Smooth muscle cell of the brain vasculature (primary cell): ENCODE measurements around the gene WDR53.
"Not testable (repeated sequence)": the region's sequence is repeated elsewhere in the genome, so short reads cannot be mapped to it uniquely, and the experiment has no call there.

Experiments
- DNase-seq: peaks from one replicate; pipeline ENCODE4 v3.0.0-alpha.2; 2012; ENCODE audit warnings: low read depth, low spot score

Gene WDR53

DNA sequence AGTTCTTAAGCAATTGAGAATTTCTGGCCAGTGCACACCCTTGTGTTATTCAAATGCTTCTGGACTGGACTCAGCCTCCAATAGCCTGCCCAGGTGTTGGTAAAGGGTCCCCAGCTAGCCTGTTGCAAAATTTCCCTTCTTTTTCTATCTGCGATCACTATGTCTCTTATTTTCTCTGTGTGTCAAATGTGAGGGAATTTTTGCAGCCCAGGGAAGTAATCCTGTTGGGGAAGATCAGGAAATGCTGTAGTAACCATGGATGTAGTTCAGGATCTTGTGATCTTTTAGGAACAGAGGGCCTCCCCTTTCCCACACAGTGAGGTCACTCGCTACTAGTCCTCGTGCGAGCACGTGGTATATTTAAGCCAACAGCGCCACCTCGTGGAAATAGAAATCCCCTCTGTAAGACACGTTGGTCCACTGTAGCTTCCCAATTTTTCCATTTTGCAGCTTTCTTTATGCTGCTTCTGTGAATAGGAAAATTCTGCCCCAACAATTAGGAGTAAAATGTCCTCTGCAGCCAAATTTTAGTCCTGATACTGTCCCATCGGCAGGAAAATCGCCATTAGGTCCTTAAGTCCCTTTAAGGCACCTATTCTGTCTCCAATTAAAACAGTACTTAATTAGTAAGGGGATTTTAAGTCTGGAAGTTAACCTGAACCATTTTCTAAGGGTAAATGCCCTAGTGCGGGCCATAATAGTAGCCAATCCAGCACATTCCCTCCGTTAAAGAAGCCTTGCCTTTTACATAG is 49.2 kb downstream of the WDR53 start:
- peak; percentile 32 for DNase-seq

DNA sequence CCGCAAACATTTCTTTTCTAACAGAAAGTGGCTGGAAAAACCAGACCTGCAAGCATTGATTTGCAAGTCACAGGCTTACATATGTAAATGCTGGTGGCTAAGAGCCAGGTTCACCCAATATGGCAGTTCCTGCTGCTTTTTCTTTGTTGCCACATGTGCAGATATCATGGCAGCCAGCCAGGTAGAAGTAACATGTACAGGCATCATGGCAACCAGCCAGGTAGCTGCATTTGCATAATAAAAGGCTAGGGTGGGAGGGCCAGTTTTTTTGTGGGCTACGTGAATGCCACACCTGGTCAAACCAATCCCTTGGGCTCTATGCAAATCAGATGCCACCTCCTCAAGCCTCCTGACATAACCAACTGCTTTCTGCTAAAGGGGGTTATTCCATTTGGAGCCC is 50.4 kb downstream of the WDR53 start:
- no peak for DNase-seq

DNA sequence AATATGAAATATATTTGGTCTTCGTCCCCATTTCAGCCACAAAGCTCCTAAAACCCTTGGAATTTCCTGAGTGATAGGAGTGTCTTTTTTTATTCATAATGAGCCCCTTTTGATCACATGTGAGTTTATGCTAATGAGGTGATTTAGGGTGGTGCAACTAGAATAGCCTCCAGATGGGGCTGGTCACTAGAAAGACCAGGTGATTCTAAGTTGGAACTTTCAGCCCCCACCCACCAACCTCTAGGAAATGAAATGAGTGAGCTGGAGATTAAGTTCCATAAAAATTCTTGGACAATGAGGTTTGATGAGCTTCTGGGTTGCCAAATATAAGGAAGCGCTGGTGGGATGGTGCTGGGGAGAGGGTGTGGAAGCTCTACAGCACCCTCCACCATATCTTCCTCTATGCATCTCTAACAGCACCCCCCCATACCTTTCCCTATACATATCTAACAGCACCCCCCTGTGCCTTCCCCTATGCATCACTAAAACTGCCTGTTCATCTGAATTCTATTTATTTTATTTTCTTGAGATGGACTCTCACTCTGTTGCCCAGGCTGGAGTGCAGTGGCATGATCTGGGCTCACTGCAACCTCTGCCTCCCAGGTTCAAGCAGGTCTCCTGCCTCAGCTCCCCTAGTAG is 51.1 kb downstream of the WDR53 start:
- no peak for DNase-seq

DNA sequence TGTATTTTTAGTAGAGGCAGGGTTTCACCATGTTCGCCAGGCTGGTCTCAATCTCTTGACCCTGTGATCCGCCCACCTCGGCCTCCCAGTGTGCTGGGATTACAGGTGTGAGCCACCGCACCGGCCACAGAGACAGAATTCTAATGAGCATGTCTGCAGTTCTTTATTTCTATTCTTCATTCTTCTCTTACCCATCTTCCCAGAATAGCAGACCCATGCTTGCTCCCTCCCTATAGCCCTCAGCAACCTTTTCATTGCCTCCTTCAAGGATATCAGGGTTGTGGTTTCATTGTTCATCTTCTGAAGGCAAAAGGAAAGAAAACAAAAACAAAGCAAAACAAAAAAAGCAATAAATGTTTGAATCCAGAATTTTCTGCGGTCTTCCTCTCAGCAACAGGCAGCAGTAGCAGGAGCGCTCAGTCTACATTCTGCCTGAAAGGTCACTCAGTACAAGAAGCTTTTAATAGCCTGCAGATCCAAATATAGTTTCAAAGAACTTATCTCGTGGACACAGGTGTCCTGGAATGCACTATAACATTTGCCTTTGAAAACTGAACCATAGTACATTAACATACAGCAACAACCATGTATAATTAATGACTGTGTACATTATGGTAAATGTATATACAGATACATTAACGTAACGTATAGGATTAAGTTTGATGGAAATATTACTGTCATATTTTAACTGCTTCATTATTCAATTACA is 53.3 kb downstream of the WDR53 start, which contains the start of gene SMCO1:
Gene SMCO1 (minus strand): TSS at position 434 of the 709 bp plus-strand sequence. CDS start 137 bp downstream, at position 297.
- DNase-seq, result no peak

DNA sequence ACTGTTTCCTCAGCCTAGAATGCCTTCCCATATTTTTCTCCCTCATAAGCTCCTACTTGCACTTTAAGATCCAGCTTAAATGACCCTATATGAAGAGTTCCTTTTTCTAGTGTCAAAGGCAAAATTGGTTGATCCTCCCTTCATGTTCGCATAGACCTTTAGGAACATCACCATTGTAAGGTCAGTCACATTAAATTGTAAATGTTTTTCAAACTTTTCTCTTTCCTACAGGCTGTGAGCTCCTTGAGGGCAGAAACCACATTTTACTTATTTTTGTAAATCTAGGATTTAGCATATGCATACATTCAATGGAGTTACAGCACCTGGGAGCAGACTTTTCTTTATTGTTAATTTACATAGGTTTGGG is 54.0 kb downstream of the WDR53 start:
- DNase-seq, result no peak

DNA sequence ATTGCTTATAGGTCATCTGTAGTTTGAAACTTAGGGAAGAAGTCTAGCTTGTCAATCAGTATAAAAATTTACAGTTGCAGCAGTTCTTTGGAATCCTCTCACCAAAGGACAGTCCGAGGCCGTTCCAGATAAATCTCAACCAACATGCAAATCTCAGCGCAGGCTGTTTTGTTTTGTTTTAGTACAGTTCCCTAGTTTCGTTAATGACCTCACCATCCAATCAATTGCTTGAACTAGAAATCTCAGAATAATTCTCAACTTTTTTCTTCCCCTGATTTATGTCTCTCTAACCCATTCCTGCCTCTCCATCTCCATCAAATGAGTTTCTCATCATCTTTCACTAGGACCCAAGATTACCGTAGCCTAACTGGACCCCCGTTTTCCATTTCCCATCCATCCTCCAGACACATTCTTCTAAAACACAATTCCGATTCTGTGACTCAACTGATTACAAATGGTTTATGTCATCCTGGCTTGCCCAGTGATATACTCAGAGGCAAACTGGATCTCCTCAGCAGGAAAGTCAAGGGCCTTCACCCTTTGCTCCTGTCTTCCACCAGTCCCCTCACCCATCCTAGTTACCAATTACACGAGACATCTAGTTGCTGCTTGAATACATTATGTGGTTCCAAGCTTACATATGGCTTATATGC is 54.5 kb downstream of the WDR53 start:
- no peak for DNase-seq

DNA sequence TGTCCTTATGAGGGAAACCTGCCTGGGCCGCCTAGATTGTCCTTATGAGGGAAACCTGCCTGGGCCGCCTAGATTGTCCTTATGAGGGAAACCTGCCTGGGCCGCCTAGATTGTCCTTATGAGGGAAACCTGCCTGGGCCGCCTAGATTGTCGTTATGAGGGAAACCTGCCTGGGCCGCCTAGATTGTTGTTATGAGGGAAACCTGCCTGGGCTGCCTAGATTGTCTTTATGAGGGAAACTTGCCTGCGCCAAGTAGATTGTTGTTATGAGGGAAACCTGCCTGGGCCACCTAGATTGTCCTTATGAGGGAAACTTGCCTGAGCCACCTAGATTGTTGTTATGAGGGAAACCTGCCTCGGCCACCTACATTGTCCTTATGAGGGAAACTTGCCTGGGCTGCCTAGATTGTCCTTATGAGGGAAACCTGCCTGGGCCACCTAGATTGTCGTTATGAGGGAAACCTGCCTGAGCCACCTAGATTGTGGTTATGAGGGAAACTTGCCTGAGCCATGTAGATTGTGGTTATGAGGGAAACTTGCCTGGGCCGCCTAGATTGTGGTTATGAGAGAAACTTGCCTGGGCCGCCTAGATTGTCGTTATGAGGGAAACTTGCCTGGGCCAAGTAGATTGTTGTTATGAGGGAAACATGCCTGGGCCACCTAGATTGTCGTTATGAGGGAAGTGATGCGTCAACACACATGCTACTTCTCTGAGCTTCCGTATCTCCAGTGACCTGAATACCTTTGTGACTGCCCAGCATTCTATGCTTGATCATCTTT is 56.5 kb downstream of the WDR53 start:
- not testable (repeated sequence) for DNase-seq

DNA sequence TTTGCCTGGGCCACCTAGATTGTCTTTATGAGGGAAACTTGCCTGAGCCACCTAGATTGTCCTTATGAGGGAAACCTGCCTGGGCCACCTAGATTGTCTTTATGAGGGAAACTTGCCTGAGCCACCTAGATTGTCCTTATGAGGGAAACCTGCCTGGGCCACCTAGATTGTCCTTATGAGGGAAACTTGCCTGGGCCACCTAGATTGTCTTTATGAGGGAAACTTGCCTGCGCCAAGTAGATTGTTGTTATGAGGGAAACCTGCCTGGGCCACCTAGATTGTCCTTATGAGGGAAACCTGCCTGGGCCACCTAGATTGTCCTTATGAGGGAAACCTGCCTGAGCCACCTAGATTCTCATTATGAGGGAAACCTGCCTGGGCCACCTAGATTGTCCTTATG is 57.2 kb downstream of the WDR53 start:
- DNase-seq, result not testable (repeated sequence)

DNA sequence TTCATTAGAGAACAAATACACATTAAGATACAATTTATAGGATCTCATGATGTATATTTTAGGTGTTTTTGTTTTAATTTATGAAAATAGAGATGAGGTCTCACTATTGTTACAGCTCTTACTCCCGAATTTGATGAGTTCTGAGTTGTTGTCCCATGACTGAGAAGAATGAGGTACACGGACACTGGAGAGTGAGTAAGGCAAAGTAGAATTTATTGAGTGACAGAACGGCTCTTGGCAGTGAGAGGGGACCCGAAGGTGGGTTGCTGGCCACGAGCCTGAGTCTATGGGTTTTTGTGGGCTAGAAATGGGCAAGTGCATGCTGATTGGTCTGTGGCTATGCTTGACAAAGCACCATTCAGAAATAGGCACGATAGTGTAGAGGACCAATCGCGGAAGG is 61.7 kb downstream of the WDR53 start:
- DNase-seq, result no peak

DNA sequence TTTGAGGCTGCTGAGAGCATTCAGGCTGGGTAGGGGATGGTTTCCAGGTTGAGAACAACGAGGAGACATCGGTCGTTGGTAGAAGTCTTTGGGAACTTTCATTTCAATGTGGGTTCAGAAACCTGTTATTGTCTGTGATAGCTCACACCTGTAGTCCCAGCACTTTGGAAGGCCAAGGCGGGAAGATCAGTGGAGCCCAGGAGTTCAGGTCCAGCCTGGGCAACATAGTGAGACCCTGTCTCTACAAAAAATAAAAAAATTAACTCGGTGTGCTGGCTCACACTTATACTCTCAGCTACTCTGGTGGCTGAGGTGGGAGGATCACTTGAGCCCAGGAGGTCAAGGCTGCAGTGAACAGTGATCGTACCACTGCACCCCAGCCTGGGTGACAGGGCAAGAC is 63.8 kb downstream of the WDR53 start:
- DNase-seq, result no peak
